GM21825 (cell line): ENCODE results near the gene MORN5.
"Not testable (repeated sequence)": the region's sequence is repeated elsewhere in the genome, so short reads cannot be mapped to it uniquely, and the experiment has no call there.

ENCODE experiments used
- ATAC-seq: cut with Tn5 transposase; IDR thresholded peaks from one replicate; pipeline ENCODE4 v1.9.1; 2021; ENCODE audit warnings: mild to moderate bottlenecking, moderate library complexity; ENCODE audit not compliant: unreplicated experiment

Gene MORN5

GRCh38 chr9:122159026-122159924 is at the start of gene MORN5, which contains the start of gene NDUFA8:
TSS of gene MORN5 (plus strand) at chr9:122159908. CDS start at chr9:122159973, 65 bp downstream.
TSS of gene NDUFA8 (minus strand) at chr9:122159779. CDS start at chr9:122159677, 102 bp downstream.
- peak; percentile 93 for ATAC-seq

- ATAC-seq = no peak
Measured at GRCh38 chr9:122110100-122110833, 49.4 kb upstream of the MORN5 start.

GRCh38 chr9:122111413-122112085 is 48.2 kb upstream of the MORN5 start:
- no peak for ATAC-seq

- ATAC-seq = no peak
Measured at GRCh38 chr9:122112238-122112637, 47.5 kb upstream of the MORN5 start.

GRCh38 chr9:122113574-122113973 is 46.1 kb upstream of the MORN5 start:
- ATAC-seq = no peak

- no peak for ATAC-seq
Measured at GRCh38 chr9:122115176-122116035, 44.3 kb upstream of the MORN5 start.

- no peak for ATAC-seq
Measured at GRCh38 chr9:122116040-122116439, 43.7 kb upstream of the MORN5 start.

- no peak for ATAC-seq
Measured at GRCh38 chr9:122116448-122117173, 43.1 kb upstream of the MORN5 start.

GRCh38 chr9:122117241-122117640 is 42.5 kb upstream of the MORN5 start:
- ATAC-seq = not testable (repeated sequence)

- no peak for ATAC-seq
Measured at GRCh38 chr9:122118343-122119165, 41.2 kb upstream of the MORN5 start.

- ATAC-seq = no peak
Measured at GRCh38 chr9:122119166-122119521, 40.6 kb upstream of the MORN5 start.

- no peak for ATAC-seq
Measured at GRCh38 chr9:122119721-122120120, 40.0 kb upstream of the MORN5 start.

- ATAC-seq = no peak
Measured at GRCh38 chr9:122120316-122121071, 39.2 kb upstream of the MORN5 start.

- no peak for ATAC-seq
Measured at GRCh38 chr9:122121391-122121790, 38.3 kb upstream of the MORN5 start.

- no peak for ATAC-seq
Measured at GRCh38 chr9:122121931-122122330, 37.8 kb upstream of the MORN5 start.

- no peak for ATAC-seq
Measured at GRCh38 chr9:122122468-122122867, 37.2 kb upstream of the MORN5 start.

- ATAC-seq = no peak
Measured at GRCh38 chr9:122122903-122123632, 36.6 kb upstream of the MORN5 start.

- no peak for ATAC-seq
Measured at GRCh38 chr9:122124048-122124447, 35.7 kb upstream of the MORN5 start.
